Measurements from ENCODE around the gene CCDC43.
"Not testable (repeated sequence)": the region's sequence is repeated elsewhere in the genome, so short reads cannot be mapped to it uniquely, and the experiment has no call there.

Gene CCDC43

GRCh38 chr17:44646280-44646679 lies 43.3 kb downstream of the CCDC43 start:
- no peak overlapping the region for H3K4me3 ChIP-seq (ENCODE audit: low read depth, low read length)
- in situ Hi-C loops (cut with HindIII; ENCODE audit: low sequenced_read_pairs), result loop anchor here (25.0 kb wide), 1 partner anchor 284 kb away; the partner anchor contains the start of gene FAM171A2
- TF ChIP-seq, protein P1, sequence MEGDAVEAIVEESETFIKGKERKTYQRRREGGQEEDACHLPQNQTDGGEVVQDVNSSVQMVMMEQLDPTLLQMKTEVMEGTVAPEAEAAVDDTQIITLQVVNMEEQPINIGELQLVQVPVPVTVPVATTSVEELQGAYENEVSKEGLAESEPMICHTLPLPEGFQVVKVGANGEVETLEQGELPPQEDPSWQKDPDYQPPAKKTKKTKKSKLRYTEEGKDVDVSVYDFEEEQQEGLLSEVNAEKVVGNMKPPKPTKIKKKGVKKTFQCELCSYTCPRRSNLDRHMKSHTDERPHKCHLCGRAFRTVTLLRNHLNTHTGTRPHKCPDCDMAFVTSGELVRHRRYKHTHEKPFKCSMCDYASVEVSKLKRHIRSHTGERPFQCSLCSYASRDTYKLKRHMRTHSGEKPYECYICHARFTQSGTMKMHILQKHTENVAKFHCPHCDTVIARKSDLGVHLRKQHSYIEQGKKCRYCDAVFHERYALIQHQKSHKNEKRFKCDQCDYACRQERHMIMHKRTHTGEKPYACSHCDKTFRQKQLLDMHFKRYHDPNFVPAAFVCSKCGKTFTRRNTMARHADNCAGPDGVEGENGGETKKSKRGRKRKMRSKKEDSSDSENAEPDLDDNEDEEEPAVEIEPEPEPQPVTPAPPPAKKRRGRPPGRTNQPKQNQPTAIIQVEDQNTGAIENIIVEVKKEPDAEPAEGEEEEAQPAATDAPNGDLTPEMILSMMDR (IDR thresholded peaks at IDR 0.05; ENCODE audit: low read depth, low read length, missing control alignments), result no peak
- no peak for DNase-seq (ENCODE audit: low read depth)

GRCh38 chr17:44645341-44645740 lies 44.2 kb downstream of the CCDC43 start:
- DNase-seq (ENCODE audit: low read depth), result no peak
- H3K4me3 ChIP-seq (ENCODE audit: low read depth, low read length), result no peak overlapping the region
- in situ Hi-C loops (cut with HindIII; ENCODE audit: low sequenced_read_pairs), result loop anchor here (25.0 kb wide), 1 partner anchor 283 kb away; the partner anchor contains the start of gene FAM171A2
- TF ChIP-seq, protein P1 (IDR thresholded peaks at IDR 0.05; ENCODE audit: low read depth, low read length, missing control alignments), result no peak

DNA sequence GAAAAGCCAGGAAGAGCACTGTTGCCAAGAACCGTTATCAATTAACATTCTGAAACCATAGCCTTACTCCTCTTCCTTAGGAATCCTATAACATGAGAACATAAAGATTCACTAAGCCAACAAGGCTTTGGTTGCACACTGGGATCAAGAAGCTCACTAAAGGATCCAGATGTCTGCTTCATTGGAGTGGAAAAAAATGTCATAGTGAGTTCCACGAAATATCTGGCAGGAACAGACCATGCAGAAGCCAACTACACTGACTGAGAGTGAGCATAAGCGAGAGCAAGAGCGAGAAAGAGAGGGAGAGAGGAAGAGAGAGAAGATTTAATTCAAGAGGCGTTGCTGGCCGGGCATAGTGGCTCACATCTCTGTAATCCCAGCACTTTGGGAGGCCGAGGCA lies 46.7 kb downstream of the CCDC43 start:
- H3K4me3 ChIP-seq (ENCODE audit: low read depth, low read length), result no peak overlapping the region
- peak; percentile 19 for DNase-seq (ENCODE audit: low read depth)
- in situ Hi-C loops (cut with HindIII; ENCODE audit: low sequenced_read_pairs), result loop anchor here (25.0 kb wide), 1 partner anchor 281 kb away; the partner anchor contains the start of gene FAM171A2
- TF ChIP-seq, protein P1 (IDR thresholded peaks at IDR 0.05; ENCODE audit: low read depth, low read length, missing control alignments), result no peak

- no peak overlapping the region for H3K4me3 ChIP-seq (ENCODE audit: low read depth, low read length)
- in situ Hi-C loops (cut with HindIII; ENCODE audit: low sequenced_read_pairs), result loop anchor here (25.0 kb wide), 1 partner anchor 275 kb away; the partner anchor contains the start of gene FAM171A2
- DNase-seq (ENCODE audit: low read depth), result peak; percentile 36
- TF ChIP-seq, protein P1 (IDR thresholded peaks at IDR 0.05; ENCODE audit: low read depth, low read length, missing control alignments), result no peak
Observed at GRCh38 chr17:44637066-44637465, 52.5 kb downstream of the CCDC43 start.

DNA sequence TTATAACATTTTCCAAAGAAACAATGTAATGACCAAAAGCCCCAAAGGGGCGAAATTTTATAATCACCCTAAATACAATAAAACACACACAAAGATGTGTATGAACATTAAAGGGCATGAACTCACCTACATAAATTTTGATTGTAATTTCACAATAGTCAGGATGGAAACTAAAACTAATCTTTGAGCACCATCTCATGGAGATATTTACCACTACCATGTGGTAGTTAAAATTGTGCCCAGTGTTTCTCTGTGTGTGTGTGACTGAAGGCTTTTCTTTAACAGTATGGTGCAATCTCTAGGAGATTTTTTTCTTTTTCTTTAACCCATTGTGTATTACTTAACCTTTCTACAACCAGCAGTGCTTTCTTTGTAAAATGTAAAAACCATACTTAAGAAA lies 53.0 kb downstream of the CCDC43 start:
- in situ Hi-C loops (cut with HindIII; ENCODE audit: low sequenced_read_pairs), result loop anchor here (25.0 kb wide), 1 partner anchor 274 kb away; the partner anchor contains the start of gene FAM171A2
- H3K4me3 ChIP-seq (ENCODE audit: low read depth, low read length), result no peak overlapping the region
- TF ChIP-seq, protein P1 (IDR thresholded peaks at IDR 0.05; ENCODE audit: low read depth, low read length, missing control alignments), result peak; percentile 37
- peak; percentile 28 for DNase-seq (ENCODE audit: low read depth)

DNA sequence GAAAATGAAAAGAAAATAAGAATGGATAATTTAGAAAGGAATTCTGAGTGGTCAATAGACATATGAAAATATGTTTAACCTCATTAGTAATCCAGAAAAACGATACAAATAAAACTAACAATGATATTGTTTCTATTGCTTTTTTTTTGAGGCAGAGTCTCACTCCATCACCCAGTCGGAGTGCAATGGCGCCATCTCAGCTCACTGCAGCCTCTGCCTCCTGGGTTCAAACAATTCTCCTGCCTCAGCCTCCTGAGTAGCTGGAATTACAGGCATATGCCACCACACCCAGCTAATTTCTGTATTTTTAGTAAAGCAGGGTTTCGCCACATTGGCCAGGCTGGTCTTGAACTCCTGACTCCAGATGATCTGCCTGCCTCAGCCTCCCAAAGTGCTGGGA lies 55.2 kb downstream of the CCDC43 start:
- in situ Hi-C loops (cut with HindIII; ENCODE audit: low sequenced_read_pairs), result loop anchor here (5.0 to 25.0 kb wide), 3 partner anchors 52 to 272 kb away; partner anchors contain the start of gene FAM171A2
- DNase-seq (ENCODE audit: low read depth); H3K4me3 ChIP-seq (ENCODE audit: low read depth, low read length): not testable (repeated sequence)

DNA sequence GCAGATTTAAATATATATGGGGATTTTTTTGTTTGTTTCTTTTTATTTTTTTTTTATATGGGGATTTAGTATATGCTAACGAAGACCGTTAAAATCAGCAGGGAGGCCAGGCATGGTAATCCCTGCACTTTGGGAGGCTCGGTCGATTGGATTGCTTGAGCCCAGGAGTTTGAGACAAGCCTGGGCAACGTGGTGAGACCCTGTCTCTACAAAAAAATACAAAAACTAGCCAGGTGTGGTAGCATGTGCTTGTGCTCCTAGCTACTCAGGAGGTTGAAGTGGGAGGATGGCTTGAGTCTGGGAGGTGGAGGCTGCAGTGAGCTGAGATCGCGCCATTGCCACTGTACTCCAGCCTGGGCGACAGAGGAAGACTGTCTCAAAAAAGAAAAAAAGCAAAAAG lies 55.6 kb downstream of the CCDC43 start:
- no peak overlapping the region for H3K4me3 ChIP-seq (ENCODE audit: low read depth, low read length)
- no peak for DNase-seq (ENCODE audit: low read depth)
- TF ChIP-seq, protein P1 (IDR thresholded peaks at IDR 0.05; ENCODE audit: low read depth, low read length, missing control alignments), result no peak
- in situ Hi-C loops (cut with HindIII; ENCODE audit: low sequenced_read_pairs), result loop anchor here (5.0 to 25.0 kb wide), 3 partner anchors 52 to 272 kb away; partner anchors contain the start of gene FAM171A2

Measured in astrocyte of the cerebellum (primary cell).